IMR-90 (cell line): Measurements from ENCODE around the gene ATP6AP1. TPM values are rescaled to one million over a fixed set of nuclear protein-coding genes. Genes with fewer than 3 reads are reported as not detected.

Experiments used
- ATAC-seq: fragments of 200-7000 bp; cut with Tn5 transposase; 2 replicates; pipeline ENCODE4 v1.9.1; 2020; ENCODE audit warnings: low read depth, mild to moderate bottlenecking, moderate library complexity
- BruUV-seq: library from RNA; stranded (reverse); fragments of 400-500 nt; replicated peaks from 2 replicates; lab custom pipeline; 2021; lab: Mats Ljungman, UMichigan
- CTCF ChIA-PET: fragments of 300-600 bp; formaldehyde crosslinking; extraction: SDS; loops from one replicate; lab custom pipeline; 2021; ENCODE audit warnings: antibody characterized with exemption; lab: Yijun Ruan, JAX
- POLR2A ChIA-PET: fragments of 300-600 bp; sonication (Branson Sonifier 250); formaldehyde crosslinking; loops from one replicate; lab custom pipeline; 2022; ENCODE audit warnings: antibody characterized with exemption; ENCODE audit not compliant: unreplicated experiment; lab: Charles Lee
- DNase-seq: peaks from one replicate; pipeline ENCODE4 v3.0.0; 2013
- H2AFZ ChIP-seq: replicated peaks from 2 replicates; pipeline ENCODE3; 2013; ENCODE audit warnings: low read length, mild to moderate bottlenecking; ENCODE audit not compliant: poor library complexity
- H2AK5ac ChIP-seq: 2 replicates; pipeline ENCODE4 v1.6.1; 2013; ENCODE audit warnings: low read depth, low read length, inconsistent platforms
- H2AK9ac ChIP-seq: replicated peaks from 2 replicates; pipeline ENCODE3; 2013; ENCODE audit warnings: mild to moderate bottlenecking, low read depth, low read length, moderate library complexity; ENCODE audit not compliant: poor library complexity
- H2BK120ac ChIP-seq: 2 replicates; pipeline ENCODE4 v1.6.1; 2013; ENCODE audit warnings: low read depth, low read length, inconsistent platforms
- H2BK15ac ChIP-seq: 3 replicates; pipeline ENCODE4 v1.6.1; 2013; ENCODE audit warnings: low read depth, low read length, inconsistent platforms
- H2BK20ac ChIP-seq: 2 replicates; pipeline ENCODE4 v1.6.1; 2013; ENCODE audit warnings: low read depth, mild to moderate bottlenecking, inconsistent platforms, low read length, moderate library complexity
- H2BK5ac ChIP-seq: 2 replicates; pipeline ENCODE4 v1.6.1; 2013; ENCODE audit warnings: mild to moderate bottlenecking, low read depth, low read length, inconsistent platforms; ENCODE audit not compliant: poor library complexity, severe bottlenecking
- H3K14ac ChIP-seq: replicated peaks from 2 replicates; pipeline ENCODE4 v1.6.1; 2013; ENCODE audit warnings: low read depth, low read length, inconsistent platforms
- H3K18ac ChIP-seq: 2 replicates; pipeline ENCODE4 v1.6.1; 2013; ENCODE audit warnings: low read depth, low read length, control low read depth
- H3K23ac ChIP-seq: 2 replicates; pipeline ENCODE4 v1.6.1; 2013; ENCODE audit warnings: low read depth, low read length, inconsistent platforms
- H3K27ac ChIP-seq: 2 replicates; pipeline ENCODE4 v1.5.1; 2013; ENCODE audit warnings: mild to moderate bottlenecking, control low read depth, low read length; ENCODE audit not compliant: insufficient read depth
- H3K27me3 ChIP-seq: 2 replicates; pipeline ENCODE4 v1.6.1; 2013; ENCODE audit warnings: low read length; ENCODE audit not compliant: control insufficient read depth, insufficient read depth
- H3K36me3 ChIP-seq: 2 replicates; pipeline ENCODE4 v1.6.1; 2013; ENCODE audit warnings: low read length, mixed read lengths; ENCODE audit not compliant: control insufficient read depth, insufficient read depth
- H3K4ac ChIP-seq: 2 replicates; pipeline ENCODE4 v1.6.1; 2013; ENCODE audit warnings: low read depth, low read length, inconsistent platforms
- H3K4me1 ChIP-seq: 2 replicates; pipeline ENCODE4 v1.6.1; 2013; ENCODE audit warnings: low read length, mixed read lengths; ENCODE audit not compliant: control insufficient read depth, insufficient read depth
- H3K4me2 ChIP-seq: 2 replicates; pipeline ENCODE4 v1.6.1; 2013; ENCODE audit warnings: low read depth, mild to moderate bottlenecking, control low read depth, low read length, moderate library complexity
- H3K4me3 ChIP-seq: 2 replicates; pipeline ENCODE4 v1.5.1; 2013; ENCODE audit warnings: low read depth, mild to moderate bottlenecking, control low read depth, low read length, moderate library complexity; ENCODE audit not compliant: insufficient read depth
- H3K56ac ChIP-seq: 2 replicates; pipeline ENCODE4 v1.6.1; 2013; ENCODE audit warnings: low read length, inconsistent platforms; ENCODE audit not compliant: insufficient read depth; ENCODE audit errors: extremely low read depth
- H3K79me1 ChIP-seq, 2 experiments: 2 replicates each; pipeline ENCODE4 v1.6.1; 2013; ENCODE audit warnings: low read length in 2 of 2, inconsistent platforms in 1 of 2, low read depth in 1 of 2
- H3K9ac ChIP-seq: 2 replicates; pipeline ENCODE4 v1.6.1; 2013; ENCODE audit warnings: low read depth, low read length, control low read depth
- H3K9me1 ChIP-seq: 2 replicates; pipeline ENCODE4 v1.6.1; 2013; ENCODE audit warnings: low read length, inconsistent platforms; ENCODE audit not compliant: insufficient read depth
- H3K9me3 ChIP-seq: 2 replicates; pipeline ENCODE4 v1.6.1; 2013; ENCODE audit warnings: low read length; ENCODE audit not compliant: control insufficient read depth, insufficient read depth
- H4K20me1 ChIP-seq: 2 replicates; pipeline ENCODE4 v1.6.1; 2013; ENCODE audit warnings: low read length, inconsistent platforms; ENCODE audit not compliant: insufficient read depth
- H4K5ac ChIP-seq: 2 replicates; pipeline ENCODE4 v1.6.1; 2013; ENCODE audit warnings: mild to moderate bottlenecking, low read depth, low read length, control low read depth
- H4K8ac ChIP-seq, 2 experiments: 2 replicates each; pipeline ENCODE4 v1.6.1; 2013; ENCODE audit warnings: low read depth in 2 of 2, low read length in 2 of 2, control low read depth in 1 of 2, inconsistent platforms in 1 of 2
- H4K91ac ChIP-seq: 2 replicates; pipeline ENCODE4 v1.6.1; 2013; ENCODE audit warnings: low read depth, low read length, inconsistent platforms; ENCODE audit not compliant: insufficient read depth
- FOS ChIP-seq: fragments of 150-350 bp; IDR thresholded peaks from 2 replicates; pipeline ENCODE4 v1.6.1; 2016; ENCODE audit warnings: low read depth, low read length
- POLR2A ChIP-seq: IDR thresholded peaks from 2 replicates; pipeline ENCODE4 v1.6.1; 2012; ENCODE audit warnings: mild to moderate bottlenecking, low read depth, low read length
- RFX5 ChIP-seq: IDR thresholded peaks from 2 replicates; pipeline ENCODE4 v1.8.0; 2012; ENCODE audit warnings: low read depth, mild to moderate bottlenecking, low read length, moderate library complexity
- SMC3 ChIP-seq: fragments of 150-350 bp; IDR thresholded peaks from 2 replicates; pipeline ENCODE4 v1.6.1; 2016; ENCODE audit warnings: low read depth, mild to moderate bottlenecking, antibody characterized with exemption, low read length, moderate library complexity
- USF2 ChIP-seq: fragments of 150-350 bp; IDR thresholded peaks from 2 replicates; pipeline ENCODE4 v1.6.1; 2017; ENCODE audit warnings: mild to moderate bottlenecking, antibody characterized with exemption, low read length, low read depth
- WGBS, 2 experiments: methylation state at CpG; one replicate each; pipeline versions ENCODE4 v1.1.5 to v1.1.7; 2013; ENCODE audit warnings: missing lambda C conversion rate in 2 of 2; ENCODE audit not compliant: insufficient read length in 1 of 2; ENCODE audit errors: extremely low coverage in 2 of 2; 5-methylcytosine and 5-hydroxymethylcytosine counted together
- dilution Hi-C: fragments of 300-500 bp; cut with HindIII; formaldehyde crosslinking; loops from one replicate; pipeline ENCODE4 v1.14.3; 2018; ENCODE audit warnings: low sequenced_read_pairs; ENCODE audit not compliant: unreplicated experiment
- in situ Hi-C: fragments of 300-500 bp; cut with MboI; formaldehyde crosslinking; loops from 3 replicates; pipeline ENCODE4 v1.14.3; 2019; ENCODE audit warnings: low sequenced_read_pairs, inconsistent platforms, mixed read lengths
- intact Hi-C: fragments of 100-400 bp; cut with micrococcal nuclease; formaldehyde crosslinking; loops from 2 replicates; pipeline ENCODE4 v1.10.0; 2022
- polyA plus RNA-seq, 3 experiments: library from polyadenylated mRNA; depleted of rRNA; stranded (reverse); fragments of >200 nt; gene quantifications; 2 replicates each; pipeline ENCODE4 v1.2.3, GENCODE V29; 2012; ENCODE audit warnings: low replicate concordance in 1 of 3
- total RNA-seq: library from RNA; depleted of rRNA; stranded (reverse); fragments of >200 nt; gene quantifications from 2 replicates; pipeline ENCODE4 v1.2.3, GENCODE V29; 2012

Gene ATP6AP1
- total and polyA plus RNA-seq, 2 of the 4 experiments (the other 2 are of a cell fraction) = 13.8 to 96.7 TPM

- Histone ChIP-seq H3K4ac (no peak overlapping the region), H2BK20ac (no peak overlapping the region), H2AK5ac (no peak overlapping the region), H2BK5ac (no peak overlapping the region), H3K14ac (no peak overlapping the region), H3K4me2 (no peak overlapping the region), H3K23ac (no peak overlapping the region), H4K5ac (no peak overlapping the region), H3K9ac (no peak overlapping the region), H2AFZ (no peak overlapping the region), H4K8ac (no peak overlapping the region), H2AK9ac (peak overlapping the region; percentile 16), H3K9me1 (no peaks in the 10 kb centered on the region), H3K27me3 (no peaks in the 10 kb centered on the region), H2BK15ac (no peak overlapping the region), H3K27ac (no peak overlapping the region), H3K4me3 (no peak overlapping the region), H4K91ac (no peak overlapping the region), H3K79me1 (peaks cover 0 to 16% of the 10 kb centered on the region in 2 experiments; a peak in 2 of 4 replicates), H3K56ac (no peak overlapping the region), H3K18ac (no peak overlapping the region), H3K36me3 (peaks cover 43% of the 10 kb centered on the region), H4K20me1 (peaks cover 21% of the 10 kb centered on the region), H3K4me1 (peaks cover 3% of the 10 kb centered on the region), H3K9me3 (no peaks in the 10 kb centered on the region), H2BK120ac (no peak overlapping the region)
- in situ Hi-C loops = no loop called here
- no TSS peak for BruUV-seq
- CTCF ChIA-PET = no interaction called here
- ATAC-seq (no peak), DNase-seq (no peak)
- TF ChIP-seq POLR2A = no peak
- TF ChIP-seq SMC3 = no peak
- no peak for TF ChIP-seq FOS
- no peak for TF ChIP-seq RFX5
- TF ChIP-seq USF2 = no peak
- intact Hi-C loops = no loop called here
- POLR2A ChIA-PET = no interaction called here
- 95% methylated on average over 6 of the region's 19 CpGs; no CpG with 5 or more reads in 1 of the 2 experiments for WGBS, 2 experiments
- dilution Hi-C loops = no loop called here
These were observed 6.8 kb downstream of the ATP6AP1 start for GRCh38 chrX:154435171-154435733.
